Activated T-helper 1 cell treated with anti-CD3 and anti-CD28 coated beads, Interleukin-2, amount 50 U/mL, for 16 hours (primary cell): ENCODE measurements around the gene TTC3.
A peak's percentile ranks its signal among the peaks of the same experiment; 100 is the strongest.

Experiments used
- DNase-seq, 2 donors: peaks; one replicate each; pipeline ENCODE4 v3.0.0-alpha.2; 2020; ENCODE audit warnings: low read depth in 1 of 2, low spot score in 1 of 2

TTC3 gene

GRCh38 chr21:37059181-37059580, 13.9 kb upstream of the TTC3 start:
- DNase-seq = no peak

GRCh38 chr21:37060296-37060695, 12.8 kb upstream of the TTC3 start:
- DNase-seq = no peak

- no peak for DNase-seq
Measured at GRCh38 chr21:37061926-37062592, 11.0 kb upstream of the TTC3 start.

GRCh38 chr21:37062593-37062935, 10.5 kb upstream of the TTC3 start:
- no peak for DNase-seq

- no peak for DNase-seq
Measured at GRCh38 chr21:37063433-37063832, 9.6 kb upstream of the TTC3 start.

- no peak for DNase-seq
Measured at GRCh38 chr21:37064841-37065240, 8.2 kb upstream of the TTC3 start.

GRCh38 chr21:37065561-37066177, 7.4 kb upstream of the TTC3 start:
- no peak for DNase-seq

GRCh38 chr21:37071561-37072273, 1.3 kb upstream of the TTC3 start:
- no peak for DNase-seq

GRCh38 chr21:37072274-37072987, 623 bp upstream of the TTC3 start:
- DNase-seq = peak in 1 of 2 donors; percentile 62

GRCh38 chr21:37073417-37074196, 553 bp downstream of the TTC3 start:
- peak; percentile 30 to 52 for DNase-seq

GRCh38 chr21:37074197-37074510, 1.1 kb downstream of the TTC3 start:
- DNase-seq = no peak

GRCh38 chr21:37074546-37074945, 1.5 kb downstream of the TTC3 start:
- DNase-seq = no peak

GRCh38 chr21:37075214-37075770, 2.2 kb downstream of the TTC3 start:
- no peak for DNase-seq

GRCh38 chr21:37076087-37076850, 3.2 kb downstream of the TTC3 start:
- DNase-seq = no peak

- DNase-seq = no peak
Measured at GRCh38 chr21:37077403-37077802, 4.3 kb downstream of the TTC3 start.

- DNase-seq = no peak
Measured at GRCh38 chr21:37079211-37079824, 6.3 kb downstream of the TTC3 start.

- DNase-seq = no peak
Measured at GRCh38 chr21:37082375-37082774, 9.3 kb downstream of the TTC3 start.

- no peak for DNase-seq
Measured at GRCh38 chr21:37082856-37083528, 9.9 kb downstream of the TTC3 start.

GRCh38 chr21:37085726-37086125, 12.7 kb downstream of the TTC3 start:
- no peak for DNase-seq
